ENCODE results near the gene FTO.

FTO gene

DNA sequence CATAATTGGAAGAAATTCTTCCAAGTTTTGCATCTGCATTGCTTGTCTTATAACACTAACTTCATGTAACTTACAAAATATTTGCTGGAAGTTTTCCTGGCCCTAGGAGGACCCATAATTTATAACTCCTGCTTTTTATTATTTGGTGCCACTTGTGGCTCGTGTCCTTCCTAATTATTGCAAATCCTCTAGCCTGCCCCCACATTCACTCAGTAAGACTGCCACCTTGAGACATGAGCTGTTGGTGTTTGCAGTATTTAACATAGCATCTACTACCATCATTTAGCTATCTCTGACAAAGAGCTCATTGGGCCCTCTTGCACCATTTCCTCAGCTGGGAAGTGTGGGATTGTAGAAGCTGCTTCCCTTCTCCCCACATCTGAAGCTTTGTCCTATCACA lies 49.5 kb downstream of the FTO start:
- no peak overlapping the region for H3K27ac ChIP-seq
- ChIA-PET CTCF (interaction anchor here (0.6 to 0.8 kb wide), 5 partner anchors 9 to 1065 kb away, joined by 3 to 4 read pairs (median 3); no protein-coding TSS in a partner anchor), POLR2A (ENCODE audit: low non-redundant PET) (no interaction called here)
- DNase-seq (ENCODE audit: low spot score), result no peak
- TF ChIP-seq, protein P1, sequence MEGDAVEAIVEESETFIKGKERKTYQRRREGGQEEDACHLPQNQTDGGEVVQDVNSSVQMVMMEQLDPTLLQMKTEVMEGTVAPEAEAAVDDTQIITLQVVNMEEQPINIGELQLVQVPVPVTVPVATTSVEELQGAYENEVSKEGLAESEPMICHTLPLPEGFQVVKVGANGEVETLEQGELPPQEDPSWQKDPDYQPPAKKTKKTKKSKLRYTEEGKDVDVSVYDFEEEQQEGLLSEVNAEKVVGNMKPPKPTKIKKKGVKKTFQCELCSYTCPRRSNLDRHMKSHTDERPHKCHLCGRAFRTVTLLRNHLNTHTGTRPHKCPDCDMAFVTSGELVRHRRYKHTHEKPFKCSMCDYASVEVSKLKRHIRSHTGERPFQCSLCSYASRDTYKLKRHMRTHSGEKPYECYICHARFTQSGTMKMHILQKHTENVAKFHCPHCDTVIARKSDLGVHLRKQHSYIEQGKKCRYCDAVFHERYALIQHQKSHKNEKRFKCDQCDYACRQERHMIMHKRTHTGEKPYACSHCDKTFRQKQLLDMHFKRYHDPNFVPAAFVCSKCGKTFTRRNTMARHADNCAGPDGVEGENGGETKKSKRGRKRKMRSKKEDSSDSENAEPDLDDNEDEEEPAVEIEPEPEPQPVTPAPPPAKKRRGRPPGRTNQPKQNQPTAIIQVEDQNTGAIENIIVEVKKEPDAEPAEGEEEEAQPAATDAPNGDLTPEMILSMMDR (conservative IDR thresholded peaks at IDR 0.05; ENCODE audit: low read depth), result no peak

DNA sequence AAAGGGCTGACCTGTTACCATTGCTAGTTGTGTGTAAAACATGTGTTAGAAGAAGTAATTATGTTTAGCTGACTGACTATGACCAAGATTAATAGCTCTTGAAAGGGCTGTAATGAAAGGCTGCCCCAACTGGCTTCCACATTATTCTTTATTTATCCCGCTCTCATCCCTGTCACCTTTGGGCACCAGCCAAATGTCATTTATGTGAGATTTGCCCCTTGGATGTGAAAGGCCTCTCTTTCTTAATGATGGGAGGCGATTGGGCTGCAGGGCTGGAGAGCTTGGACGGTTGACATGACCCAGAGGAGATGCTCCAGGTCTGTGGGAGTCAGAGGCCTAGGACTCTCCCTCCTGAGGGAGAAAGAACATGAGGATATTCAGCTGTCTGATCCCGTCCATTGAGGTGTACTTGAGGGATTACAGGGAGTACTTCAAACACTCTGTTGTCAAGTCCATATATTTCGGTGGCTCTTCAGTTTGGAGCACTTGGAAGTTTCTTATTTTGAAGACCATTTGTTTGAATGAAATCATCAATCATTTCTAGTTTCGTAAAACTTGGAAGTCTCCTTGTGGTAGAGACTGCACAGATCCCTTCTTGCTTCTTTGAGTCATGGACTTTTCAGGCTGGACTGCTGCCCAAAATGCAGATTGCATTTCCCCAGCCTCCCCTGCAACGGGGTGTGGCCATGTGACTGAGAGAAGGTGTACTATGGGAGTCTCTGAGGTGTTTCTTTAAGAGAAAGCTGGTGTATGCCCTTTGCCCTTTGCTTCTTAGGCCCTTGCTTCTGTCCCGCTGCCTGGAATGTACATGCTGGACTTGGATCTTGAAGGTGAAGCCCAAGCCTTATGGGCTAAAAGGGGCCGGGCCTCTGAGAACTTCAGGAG lies 51.3 kb downstream of the FTO start:
- ChIA-PET POLR2A (ENCODE audit: low non-redundant PET) (no interaction called here), CTCF (interaction anchor here (0.6 to 1.6 kb wide), 4 partner anchors 12 to 1869 kb away, joined by 3 to 6 read pairs (median 4); no protein-coding TSS in a partner anchor)
- TF ChIP-seq, protein P1 (conservative IDR thresholded peaks at IDR 0.05; ENCODE audit: low read depth), result no peak
- H3K27ac ChIP-seq, result peak overlapping the region; percentile 60
- DNase-seq (ENCODE audit: low spot score), result peak; percentile 40

DNA sequence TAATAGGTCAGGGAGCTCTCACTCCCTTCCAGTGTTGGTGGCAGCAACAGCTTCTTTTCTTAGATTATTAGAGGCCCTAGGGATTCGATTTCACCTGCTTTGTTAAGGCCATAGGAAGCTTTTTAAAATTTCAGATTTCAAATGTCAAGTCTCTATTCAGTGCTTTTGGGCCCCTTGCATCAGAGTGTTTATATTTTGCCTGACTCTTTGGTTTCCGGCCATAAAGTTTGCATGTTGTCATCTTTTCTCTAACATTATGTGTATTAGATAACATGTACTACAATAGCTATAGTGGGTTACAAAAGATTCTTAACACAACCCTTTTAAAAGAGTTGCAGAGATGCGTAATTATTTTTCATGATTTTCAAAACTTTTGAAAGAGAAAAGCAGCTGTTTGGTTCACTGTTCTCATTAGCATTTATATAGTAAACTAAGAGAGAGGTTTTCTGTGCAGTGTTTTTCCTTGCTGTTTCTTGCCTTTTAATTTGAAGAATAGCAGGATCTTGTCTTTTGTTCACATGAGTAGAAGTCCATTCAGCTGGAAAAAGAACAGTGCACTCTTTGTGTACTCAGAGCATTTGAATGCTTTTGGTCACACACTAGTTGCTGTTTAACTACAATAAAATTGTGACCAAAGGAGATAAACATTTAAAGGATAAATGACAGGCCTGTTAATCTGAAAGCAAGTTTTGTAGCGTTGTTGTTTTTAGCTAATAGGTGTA lies 52.5 kb downstream of the FTO start:
- CTCF ChIA-PET, result interaction anchor here (0.6 to 1.6 kb wide), 3 partner anchors 13 to 112 kb away, joined by 3 to 5 read pairs (median 4); no protein-coding TSS in a partner anchor
- H3K27ac ChIP-seq, result no peak overlapping the region

DNA sequence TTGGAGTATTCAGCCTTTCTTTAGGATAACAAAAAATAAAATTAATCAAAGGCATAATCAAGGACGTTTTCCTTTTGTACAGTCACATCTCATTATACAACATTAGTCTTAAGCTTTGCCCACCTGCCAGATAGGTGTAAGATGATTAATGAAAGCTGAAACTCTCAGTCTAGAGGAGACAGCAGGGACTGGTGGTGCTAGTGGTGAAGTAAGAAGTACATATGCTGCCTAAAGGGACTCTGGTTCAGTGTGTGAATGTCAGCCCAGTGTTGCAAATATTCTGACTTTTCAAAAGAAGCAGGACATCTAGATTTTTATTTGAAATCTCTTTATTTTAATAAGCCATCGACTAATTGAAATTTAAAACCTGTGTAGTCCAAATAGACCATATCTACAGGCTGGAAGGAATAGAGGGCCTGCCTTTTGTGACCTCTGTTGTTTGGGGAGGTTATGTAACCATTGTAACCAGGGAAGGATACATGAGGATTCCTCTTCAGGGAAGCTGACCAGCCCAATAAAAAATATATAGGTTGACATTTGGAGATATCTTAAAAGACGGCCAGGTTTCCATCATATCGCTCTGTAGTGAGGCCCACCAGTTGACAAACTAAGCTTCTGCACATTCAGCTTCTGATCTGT lies 54.1 kb downstream of the FTO start:
- H3K27ac ChIP-seq, result no peak overlapping the region

More for the DNA sequence above, 52.5 kb downstream of the FTO start:
- no peak for DNase-seq (ENCODE audit: low spot score)
- POLR2A ChIA-PET (ENCODE audit: low non-redundant PET), result no interaction called here
- TF ChIP-seq, protein P1 (conservative IDR thresholded peaks at IDR 0.05; ENCODE audit: low read depth), result no peak

DNA sequence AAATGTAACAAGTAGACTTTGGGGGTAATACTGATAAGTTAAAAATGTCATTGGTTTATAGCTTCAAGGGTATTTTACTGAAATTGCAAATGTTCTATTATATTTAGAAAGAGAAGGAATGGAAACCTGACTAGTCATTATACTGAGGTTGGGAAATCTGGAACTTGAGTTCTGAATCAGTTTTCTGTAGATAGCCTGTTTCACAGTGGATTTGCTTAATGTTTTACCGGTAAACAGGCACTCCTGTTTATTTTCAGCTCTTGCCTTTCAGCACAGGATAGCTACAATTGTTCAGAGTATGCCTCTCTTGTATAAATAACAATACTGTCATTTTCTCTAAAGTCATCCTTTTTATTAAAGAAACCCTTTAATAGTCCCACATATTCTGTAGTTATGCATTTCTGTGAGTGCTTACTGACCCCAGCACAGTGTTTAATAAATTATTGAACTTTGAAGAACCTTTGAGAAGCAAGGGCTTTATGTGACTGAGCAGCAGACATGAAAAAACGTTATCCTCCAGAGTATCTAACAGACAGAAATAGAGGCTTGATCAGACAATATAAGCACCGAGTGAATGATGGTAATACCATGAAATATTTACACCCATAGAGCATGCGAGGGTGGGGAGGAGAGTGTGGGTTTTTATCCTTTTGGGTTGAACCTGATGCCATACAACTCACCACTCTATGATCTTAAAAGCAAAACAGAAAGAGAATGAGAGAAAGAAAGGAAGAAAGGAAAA lies 58.2 kb downstream of the FTO start:
- POLR2A ChIA-PET (ENCODE audit: low non-redundant PET), result no interaction called here
- TF ChIP-seq, protein P1 (conservative IDR thresholded peaks at IDR 0.05; ENCODE audit: low read depth), result no peak
- no peak for DNase-seq (ENCODE audit: low spot score)
- H3K27ac ChIP-seq, result no peak overlapping the region
- CTCF ChIA-PET, result interaction anchor here (0.6 kb wide), 1 partner anchor 523 kb away, joined by 3 read pairs; no protein-coding TSS in a partner anchor

More for the DNA sequence above, 54.1 kb downstream of the FTO start:
- no peak for DNase-seq (ENCODE audit: low spot score)
- ChIA-PET CTCF (no interaction called here), POLR2A (ENCODE audit: low non-redundant PET) (no interaction called here)
- TF ChIP-seq, protein P1 (conservative IDR thresholded peaks at IDR 0.05; ENCODE audit: low read depth), result no peak

Data from RWPE1 (cell line).